CD1c-positive myeloid dendritic cell (primary cell): Measurements from ENCODE around the gene NAT14.

Source experiments
- DNase-seq: peaks from one replicate; pipeline ENCODE4 v3.0.0-alpha.2; 2016; ENCODE audit errors: extremely low spot score

Gene NAT14

GRCh38 chr19:55536366-55536765, 51.4 kb downstream of the NAT14 start:
- DNase-seq, result no peak
